Vagina (tissue), 2 donors: ENCODE data around the gene HRH3.

Source experiments
- CTCF ChIP-seq, 3 experiments: fragments of 450-650 bp in 2 of 3; fragments of 200-600 bp in 1 of 3; sonication (generic) in 1 of 3; IDR thresholded peaks; one replicate each; pipeline ENCODE4 v1.5.1; 2017 to 2019; ENCODE audit warnings: antibody characterized with exemption in 3 of 3, mild to moderate bottlenecking in 2 of 3, moderate library complexity in 2 of 3
- POLR2A ChIP-seq, 2 donors: fragments of 450-650 bp; IDR thresholded peaks; one replicate each; pipeline ENCODE4 v1.6.1; 2017; ENCODE audit warnings: antibody characterized with exemption in 2 of 2, mild to moderate bottlenecking in 2 of 2, moderate library complexity in 2 of 2
- POLR2AphosphoS5 ChIP-seq, 2 donors: sonication (generic); formaldehyde crosslinking; IDR thresholded peaks; one replicate each; pipeline ENCODE4 v1.9.0; 2017; ENCODE audit warnings: antibody characterized with exemption in 2 of 2, mild to moderate bottlenecking in 2 of 2, low read depth in 1 of 2; ENCODE audit not compliant: insufficient read depth in 1 of 2

GRCh38 chr20:62183426-62184142, 36.5 kb downstream of the HRH3 start:
- TF ChIP-seq CTCF (IDR thresholded peaks at IDR 0.05) = no peak
- TF ChIP-seq POLR2AphosphoS5 (IDR thresholded peaks at IDR 0.05; ENCODE audit: insufficient read depth in 1 of 2, low read depth in 1 of 2) = no peak
- no peak for TF ChIP-seq POLR2A (IDR thresholded peaks at IDR 0.05)
